B cell (primary cell): ENCODE data around the gene MRPL55. TPM values are rescaled to one million over a fixed set of nuclear protein-coding genes. Genes with fewer than 3 reads are reported as not detected.

Source experiments
- ATAC-seq: fragments of 200-7000 bp; cut with Tn5 transposase; one replicate; pipeline ENCODE4 v1.10.0; 2021; ENCODE audit warnings: low read depth, mild to moderate bottlenecking, moderate number of reproducible peaks, moderate library complexity
- CTCF ChIA-PET: fragments of 350-600 bp; sonication (Branson Sonifier 250); formaldehyde crosslinking; loops from one replicate; lab custom pipeline; 2021; ENCODE audit warnings: antibody characterized with exemption, inconsistent platforms; lab: Charles Lee
- POLR2A ChIA-PET: fragments of 350-600 bp; sonication (Branson Sonifier 250); formaldehyde crosslinking; loops from one replicate; lab custom pipeline; 2021; ENCODE audit warnings: antibody characterized with exemption; lab: Charles Lee
- DNase-seq: peaks from one replicate; pipeline ENCODE4 v3.0.0; 2013
- H2AFZ ChIP-seq: 2 replicates; pipeline ENCODE4 v1.6.1; 2012; ENCODE audit warnings: mild to moderate bottlenecking, low read depth, low read length; ENCODE audit not compliant: insufficient read depth, poor library complexity, severe bottlenecking
- H3K27ac ChIP-seq, 2 donors: 1 replicate in 1 of 2; 2 replicates in 1 of 2; pipeline ENCODE4 v1.5.1; 2012 to 2013; ENCODE audit warnings: low read length in 2 of 2, mild to moderate bottlenecking in 2 of 2, moderate library complexity in 1 of 2
- H3K27me3 ChIP-seq, 4 experiments: fragments of 200-600 bp in 1 of 4; sonication (generic) in 1 of 4; replicated peaks in 1 of 4; 1 replicate in 2 of 4; 2 replicates in 2 of 4; pipeline versions ENCODE4 v1.6.1 to v1.7.0; 2013 to 2016; ENCODE audit warnings: low read length in 3 of 4, mild to moderate bottlenecking in 2 of 4, mixed read lengths in 1 of 4, moderate library complexity in 1 of 4; ENCODE audit not compliant: insufficient read depth in 4 of 4, control insufficient read depth in 3 of 4; ENCODE audit errors: control extremely low read depth in 1 of 4
- H3K36me3 ChIP-seq, 2 experiments: replicated peaks in 1 of 2; 1 replicate in 1 of 2; 2 replicates in 1 of 2; pipeline versions ENCODE4 v1.6.1 to v1.7.1; 2013; ENCODE audit warnings: low read length in 1 of 2; ENCODE audit not compliant: insufficient read depth in 2 of 2, control insufficient read depth in 1 of 2; ENCODE audit errors: control extremely low read depth in 1 of 2, extremely low read depth in 1 of 2
- H3K4me1 ChIP-seq, 2 donors: fragments of 200-600 bp in 1 of 2; sonication (generic) in 1 of 2; 1 replicate in 1 of 2; 2 replicates in 1 of 2; pipeline versions ENCODE4 v1.5.1 to v1.6.1; 2013 to 2017; ENCODE audit warnings: low read length in 2 of 2; ENCODE audit not compliant: control insufficient read depth in 2 of 2, insufficient read depth in 2 of 2
- H3K4me2 ChIP-seq: replicated peaks from 2 replicates; pipeline ENCODE3; 2012; ENCODE audit warnings: mild to moderate bottlenecking, low read depth, low read length; ENCODE audit not compliant: poor library complexity, severe bottlenecking
- H3K4me3 ChIP-seq, 5 experiments: fragments of 200-600 bp in 1 of 5; sonication (generic) in 1 of 5; 1 replicate in 3 of 5; 2 replicates in 2 of 5; pipeline versions ENCODE4 v1.5.1 to v1.7.0; 2011 to 2016; ENCODE audit warnings: low read length in 4 of 5, mild to moderate bottlenecking in 4 of 5, low read depth in 2 of 5, control low read depth in 1 of 5, moderate library complexity in 1 of 5; ENCODE audit not compliant: insufficient read depth in 1 of 5; ENCODE audit errors: control extremely low read depth in 1 of 5, extremely low read depth in 1 of 5
- H3K79me2 ChIP-seq: fragments of 200-600 bp; sonication (generic); one replicate; pipeline ENCODE4 v1.6.0; 2016; ENCODE audit warnings: low read length; ENCODE audit not compliant: control insufficient read depth, insufficient read depth
- H3K9ac ChIP-seq: fragments of 200-600 bp; sonication (generic); 2 replicates; pipeline ENCODE4 v1.6.1; 2017; ENCODE audit warnings: mild to moderate bottlenecking, low read length, moderate library complexity
- H3K9me3 ChIP-seq, 3 donors: one replicate each; pipeline versions ENCODE4 v1.6.1 to v1.7.1; 2013; ENCODE audit warnings: low read length in 2 of 3; ENCODE audit not compliant: control insufficient read depth in 2 of 3, insufficient read depth in 1 of 3; ENCODE audit errors: control extremely low read depth in 1 of 3
- H4K20me1 ChIP-seq: 2 replicates; pipeline ENCODE4 v1.6.0; 2012; ENCODE audit warnings: mild to moderate bottlenecking, low read length; ENCODE audit not compliant: insufficient read depth, control insufficient read depth, poor library complexity, severe bottlenecking
- H3K27ac Mint-ChIP-seq: one replicate; pipeline ENCODE4 v1.8.0; 2021; ENCODE audit warnings: mixed read lengths
- H3K27me3 Mint-ChIP-seq: one replicate; pipeline ENCODE4 v1.8.0; 2021; ENCODE audit warnings: mixed read lengths
- H3K4me1 Mint-ChIP-seq: one replicate; pipeline ENCODE4 v1.8.0; 2021; ENCODE audit warnings: mixed read lengths
- H3K4me3 Mint-ChIP-seq: one replicate; pipeline ENCODE4 v1.8.0; 2021; ENCODE audit warnings: mixed read lengths
- H3K9me3 Mint-ChIP-seq: one replicate; pipeline ENCODE4 v1.8.0; 2022; ENCODE audit warnings: mixed read lengths; ENCODE audit not compliant: insufficient read depth
- EZH2 ChIP-seq: IDR thresholded peaks from 2 replicates; pipeline ENCODE4 v1.6.1; 2012; ENCODE audit warnings: borderline replicate concordance, low read depth, mild to moderate bottlenecking, moderate library complexity, low read length; ENCODE audit not compliant: insufficient read depth, poor library complexity, severe bottlenecking
- WGBS: methylation state at CpG from one replicate; pipeline ENCODE4 v1.1.5; 2013; ENCODE audit warnings: missing lambda C conversion rate; ENCODE audit not compliant: insufficient coverage; 5-methylcytosine and 5-hydroxymethylcytosine counted together
- intact Hi-C: fragments of 100-400 bp; cut with micrococcal nuclease; formaldehyde crosslinking; loops from one replicate; pipeline ENCODE4 v1.10.0; 2022
- polyA plus RNA-seq: library from polyadenylated mRNA; depleted of rRNA; stranded (reverse); fragments of >200 nt; gene quantifications from 2 replicates; pipeline ENCODE4 v1.2.3, GENCODE V29; 2012
- total RNA-seq, 2 donors: library from RNA; stranded (reverse); fragments of 120-200 nt in 1 of 2; gene quantifications; 1 replicate in 1 of 2; 2 replicates in 1 of 2; pipeline versions ENCODE4 v1.2.3 to v1.2.4, GENCODE V29; 2013 to 2022
- TF ChIP-seq, protein P1 (sequence below): fragments of 200-600 bp; IDR thresholded peaks from one replicate; pipeline ENCODE4 v1.8.0; 2022; ENCODE audit warnings: antibody characterized with exemption, mild to moderate bottlenecking

Gene MRPL55
- total and polyA plus RNA-seq, 2 donors (not counting 1 experiment from before 2014, with no cell fraction given) = 38.9 to 297 TPM

DNA sequence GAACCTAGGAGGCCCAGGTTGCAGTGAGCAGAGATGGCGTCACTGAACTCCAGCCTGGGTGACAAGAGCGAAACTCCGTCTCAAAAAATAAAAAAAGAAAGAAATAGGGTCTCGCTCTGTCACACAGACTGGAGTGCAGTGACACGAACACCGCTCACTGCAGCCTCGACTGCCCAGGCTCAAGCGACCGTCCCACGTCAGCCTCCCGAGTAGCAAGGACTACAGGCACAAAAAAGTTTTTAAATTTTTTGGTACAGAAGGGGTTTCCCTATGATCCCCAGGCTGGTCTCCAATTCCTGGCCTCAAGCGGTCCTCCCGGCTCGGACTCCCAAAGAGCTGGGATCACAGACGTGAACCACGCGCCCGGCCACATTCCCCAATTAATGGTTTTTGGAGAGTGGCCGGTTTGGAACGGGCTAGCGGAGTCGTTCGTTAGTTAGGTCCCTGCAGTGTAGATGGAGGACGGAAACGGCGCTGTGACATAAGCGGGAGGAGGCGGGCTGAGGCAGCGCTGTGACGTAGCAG is 30.4 kb upstream of the MRPL55 start:
- peaks cover 68% of the 10 kb centered on the region for H3K4me1 Mint-ChIP-seq
- ChIA-PET POLR2A (interaction anchor here (0.5 to 0.6 kb wide), 2 partner anchors 28 to 42 kb away, joined by 3 to 4 read pairs; no protein-coding TSS in a partner anchor), CTCF (interaction anchor here (1.3 to 1.6 kb wide), 3 partner anchors 9 to 361 kb away, joined by 3 to 7 read pairs (median 5); no protein-coding TSS in a partner anchor)
- Histone ChIP-seq H3K27ac (peak overlapping the region; percentile 95 to 98), H3K27me3 (peaks cover 0 to 3% (median 0%) of the 10 kb centered on the region in 4 experiments), H3K4me3 (peak overlapping the region; percentile 61 to 77 (median 70)), H3K9me3 (peaks cover 0 to 11% (median 0%) of the 10 kb centered on the region in 3 donors), H2AFZ (peak overlapping the region; percentile 59), H3K36me3 (peaks cover 0 to 10% of the 10 kb centered on the region in 2 experiments), H3K79me2 (peaks cover 43% of the 10 kb centered on the region), H3K4me2 (peak overlapping the region; percentile 82), H3K4me1 (peaks cover 55 to 71% of the 10 kb centered on the region in 2 donors), H3K9ac (peak overlapping the region; percentile 79), H4K20me1 (peaks cover 42% of the 10 kb centered on the region)
- H3K27me3 Mint-ChIP-seq = no peaks in the 10 kb centered on the region
- TF ChIP-seq, protein P1, sequence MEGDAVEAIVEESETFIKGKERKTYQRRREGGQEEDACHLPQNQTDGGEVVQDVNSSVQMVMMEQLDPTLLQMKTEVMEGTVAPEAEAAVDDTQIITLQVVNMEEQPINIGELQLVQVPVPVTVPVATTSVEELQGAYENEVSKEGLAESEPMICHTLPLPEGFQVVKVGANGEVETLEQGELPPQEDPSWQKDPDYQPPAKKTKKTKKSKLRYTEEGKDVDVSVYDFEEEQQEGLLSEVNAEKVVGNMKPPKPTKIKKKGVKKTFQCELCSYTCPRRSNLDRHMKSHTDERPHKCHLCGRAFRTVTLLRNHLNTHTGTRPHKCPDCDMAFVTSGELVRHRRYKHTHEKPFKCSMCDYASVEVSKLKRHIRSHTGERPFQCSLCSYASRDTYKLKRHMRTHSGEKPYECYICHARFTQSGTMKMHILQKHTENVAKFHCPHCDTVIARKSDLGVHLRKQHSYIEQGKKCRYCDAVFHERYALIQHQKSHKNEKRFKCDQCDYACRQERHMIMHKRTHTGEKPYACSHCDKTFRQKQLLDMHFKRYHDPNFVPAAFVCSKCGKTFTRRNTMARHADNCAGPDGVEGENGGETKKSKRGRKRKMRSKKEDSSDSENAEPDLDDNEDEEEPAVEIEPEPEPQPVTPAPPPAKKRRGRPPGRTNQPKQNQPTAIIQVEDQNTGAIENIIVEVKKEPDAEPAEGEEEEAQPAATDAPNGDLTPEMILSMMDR = no peak
- TF ChIP-seq EZH2 = no peak
- H3K27ac Mint-ChIP-seq = peak overlapping the region; percentile 100
- H3K9me3 Mint-ChIP-seq = no peaks in the 10 kb centered on the region
- H3K4me3 Mint-ChIP-seq = peak overlapping the region; percentile 96
- DNase-seq = no peak
- ATAC-seq = no peak
- 25% methylated on average over 27 of the region's 30 CpGs for WGBS
- intact Hi-C loops = loop anchor here (1.0 to 2.0 kb wide), 2 partner anchors 74 to 267 kb away; partner anchors contain the start of gene TRIM11

DNA sequence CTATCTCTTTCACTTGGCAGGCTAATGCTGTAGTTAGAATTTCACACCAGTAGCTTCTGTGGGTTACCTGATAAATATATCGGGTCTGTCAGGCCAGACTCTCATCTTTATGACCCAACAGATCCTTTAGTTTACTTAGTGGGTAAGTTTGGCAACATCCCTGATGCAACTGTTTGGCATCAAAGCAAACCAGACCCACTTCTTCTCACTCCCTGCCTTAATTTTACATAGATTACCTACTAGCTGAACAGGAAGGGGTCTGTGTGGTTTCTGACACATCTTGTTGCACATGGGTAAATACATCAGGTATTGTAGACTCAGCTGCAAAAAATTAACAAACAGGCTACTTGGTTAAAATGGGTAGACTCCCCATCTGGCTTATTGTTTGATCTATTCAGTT is 27.8 kb upstream of the MRPL55 start:
- Mint-ChIP-seq H3K27ac (peak overlapping the region; percentile 69), H3K4me1 (peaks cover 46% of the 10 kb centered on the region), H3K4me3 (peak overlapping the region; percentile 14), H3K27me3 (no peaks in the 10 kb centered on the region), H3K9me3 (no peaks in the 10 kb centered on the region)
- Histone ChIP-seq H3K79me2 (peaks cover 18% of the 10 kb centered on the region), H3K9me3 (peaks cover 0 to 11% (median 0%) of the 10 kb centered on the region in 3 donors), H3K4me1 (peaks cover 36 to 46% of the 10 kb centered on the region in 2 donors), H3K4me3 (no peak overlapping the region), H3K27me3 (peaks cover 0 to 3% (median 0%) of the 10 kb centered on the region in 4 experiments), H3K4me2 (no peak overlapping the region), H4K20me1 (peaks cover 16% of the 10 kb centered on the region), H3K36me3 (peaks cover 0 to 5% of the 10 kb centered on the region in 2 experiments), H3K9ac (no peak overlapping the region), H2AFZ (no peak overlapping the region), H3K27ac (no peak overlapping the region)
- peak; percentile 34 for DNase-seq
- ChIA-PET CTCF (interaction anchor here (2.4 kb wide), 1 partner anchor 29 kb away, joined by 19 read pairs; the partner anchor contains the start of gene IBA57), POLR2A (no interaction called here)
- WGBS = no CpG with 5 or more reads among the region's 1 CpG
- intact Hi-C loops = no loop called here
- no peak for TF ChIP-seq EZH2
- TF ChIP-seq, protein P1 = no peak
- no peak for ATAC-seq
